ENCODE measurements around the gene MRPL20. TPM values are rescaled to one million over a fixed set of nuclear protein-coding genes. Genes with fewer than 3 reads are reported as not detected.
A peak's percentile ranks its signal among the peaks of the same experiment; 100 is the strongest.

MRPL20 gene
- total and polyA plus RNA-seq, 8 donors = 69.5 to 145 (median 99.8) TPM

GRCh38 chr1:1360506-1361169 is 46.5 kb downstream of the MRPL20 start:
- peak; percentile 63 for ATAC-seq
- H3K4me3 ChIP-seq = no peak overlapping the region
- peak overlapping the region; percentile 46 to 87 for H3K27ac ChIP-seq
- peaks cover 13% of the 10 kb centered on the region in 2 donors for H3K4me1 ChIP-seq
- H3K27me3 ChIP-seq = peaks cover 0 to 76% of the 10 kb centered on the region in 2 donors
- intact Hi-C loops (cut with DNase I) = no loop called here
- no peaks in the 10 kb centered on the region for H3K9me3 ChIP-seq
- H3K36me3 ChIP-seq = no peaks in the 10 kb centered on the region
- DNase-seq = peak in 2 of 4 donors; percentile 72 to 82
- no peak for TF ChIP-seq CTCF (IDR thresholded peaks at IDR 0.05)

GRCh38 chr1:1359664-1360468 is 47.2 kb downstream of the MRPL20 start:
- Histone ChIP-seq H3K4me1 (peaks cover 17 to 19% of the 10 kb centered on the region in 2 donors), H3K36me3 (no peaks in the 10 kb centered on the region), H3K27me3 (peaks cover 4 to 84% of the 10 kb centered on the region in 2 donors), H3K27ac (peak overlapping the region; percentile 46 to 87), H3K9me3 (no peaks in the 10 kb centered on the region), H3K4me3 (no peak overlapping the region)
- intact Hi-C loops (cut with DNase I) = no loop called here
- DNase-seq (peak in 1 of 4 donors; percentile 72), ATAC-seq (peak; percentile 4)
- TF ChIP-seq CTCF (IDR thresholded peaks at IDR 0.05) = no peak

GRCh38 chr1:1359308-1359663 is 47.8 kb downstream of the MRPL20 start:
- DNase-seq (no peak), ATAC-seq (peak; percentile 12)
- intact Hi-C loops (cut with DNase I) = no loop called here
- H3K27me3 ChIP-seq = peaks cover 9 to 84% of the 10 kb centered on the region in 2 donors
- H3K27ac ChIP-seq = peak overlapping the region; percentile 66 to 87
- H3K4me3 ChIP-seq = no peak overlapping the region
- H3K36me3 ChIP-seq = no peaks in the 10 kb centered on the region
- peaks cover 17 to 25% of the 10 kb centered on the region in 2 donors for H3K4me1 ChIP-seq
- H3K9me3 ChIP-seq = no peaks in the 10 kb centered on the region
- no peak for TF ChIP-seq CTCF (IDR thresholded peaks at IDR 0.05)

DNA sequence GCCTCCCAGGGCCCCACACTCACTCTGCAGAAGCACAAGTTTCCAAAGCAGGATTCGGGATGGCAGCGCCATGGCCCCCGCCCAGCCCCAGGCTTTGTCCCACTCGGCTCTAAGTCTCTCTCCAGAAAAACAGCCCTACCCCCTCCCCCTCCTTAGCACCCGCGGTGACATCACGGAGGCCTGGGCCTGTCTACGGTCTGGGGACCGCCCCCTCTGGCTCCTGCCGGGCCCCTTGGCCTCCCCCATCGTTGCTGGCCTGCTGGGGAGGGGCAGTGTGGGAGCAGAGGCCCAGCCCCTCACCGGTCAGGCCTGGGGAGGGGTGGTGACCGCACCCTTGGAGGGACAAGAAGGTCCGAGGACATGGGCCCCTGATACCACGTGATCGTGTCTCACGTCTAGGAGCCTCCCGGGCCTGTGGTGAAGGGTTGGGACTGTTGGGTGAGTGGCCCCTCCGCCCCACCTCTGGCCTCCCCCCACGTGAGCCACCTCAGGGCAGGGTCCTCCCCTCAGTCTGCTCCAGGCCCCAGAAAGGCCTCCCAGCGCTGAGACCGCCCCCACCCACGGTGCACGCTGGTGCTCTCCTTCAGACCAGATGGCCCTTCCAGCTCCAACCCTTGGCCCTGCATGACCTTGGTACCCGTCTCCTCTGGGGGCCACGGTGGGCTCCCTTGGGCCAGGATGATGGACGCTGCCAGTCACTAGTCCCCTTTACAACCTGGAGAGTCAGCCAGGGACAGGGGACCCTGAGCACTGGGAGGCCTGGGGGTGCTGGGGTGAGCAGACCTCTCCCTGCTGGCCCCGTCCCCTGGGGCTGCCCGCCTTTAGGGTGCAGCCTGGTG is 48.4 kb downstream of the MRPL20 start, which contains the start of gene MXRA8:
Gene MXRA8 (minus strand): TSS at position 123 of the 839 bp plus-strand sequence. CDS start 51 bp downstream, at position 72.
- peak; percentile 81 to 94 (median 82) for DNase-seq
- intact Hi-C loops (cut with DNase I) = no loop called here
- H3K27me3 ChIP-seq = peaks cover 15 to 87% of the 10 kb centered on the region in 2 donors
- H3K27ac ChIP-seq = peak within 1 kb of the TSS; percentile 66 to 87
- H3K36me3 ChIP-seq = no peaks in the 10 kb centered on the region
- no peaks in the 10 kb centered on the region for H3K9me3 ChIP-seq
- H3K4me1 ChIP-seq = peaks cover 17 to 29% of the 10 kb centered on the region in 2 donors
- H3K4me3 ChIP-seq = peak within 1 kb of the TSS; percentile 40 to 42
- ATAC-seq = peak; percentile 68
- TF ChIP-seq CTCF (IDR thresholded peaks at IDR 0.05) = no peak

All from left lung (tissue), 10 donors.